ENCODE data around the gene TMX4. TPM values are rescaled to one million over a fixed set of nuclear protein-coding genes. Genes with fewer than 3 reads are reported as not detected.

The TMX4 gene
- total and polyA plus RNA-seq, 2 of the 4 experiments (the other 2 are of a cell fraction), result 5.4 to 13.6 TPM

DNA sequence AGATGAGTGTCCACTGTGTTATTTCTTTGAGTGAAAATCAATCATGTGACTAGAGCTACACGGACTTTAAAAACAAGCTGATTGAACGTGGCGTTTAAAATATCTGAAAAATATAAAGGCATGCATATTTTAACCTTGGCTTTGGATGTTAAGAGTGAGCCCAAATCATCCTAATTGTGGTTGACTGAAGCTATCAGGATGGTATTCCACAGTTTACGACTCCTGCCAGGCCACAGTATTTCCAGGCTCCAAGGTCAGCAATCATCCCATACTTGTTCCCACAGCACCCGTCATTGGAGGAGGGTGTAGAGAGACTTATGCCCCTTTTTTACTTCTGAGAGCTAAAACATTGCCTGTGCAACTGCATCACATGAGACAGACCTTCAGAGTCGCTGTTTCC is 43.2 kb upstream of the TMX4 start:
- H3K36me3 ChIP-seq (ENCODE audit: control insufficient read depth, insufficient read depth, low read length), result no peaks in the 10 kb centered on the region
- no peak overlapping the region for H3K4me3 ChIP-seq (ENCODE audit: insufficient read depth, low read depth, low read length)
- no peaks in the 10 kb centered on the region for H4K20me1 ChIP-seq (ENCODE audit: insufficient read depth, low read length)
- no peak overlapping the region for H2AK9ac ChIP-seq (replicated peaks; ENCODE audit: low read depth, low read length, poor library complexity)
- no peak overlapping the region for H2BK15ac ChIP-seq (ENCODE audit: low read depth, low read length)
- no peak overlapping the region for H2AK5ac ChIP-seq (ENCODE audit: low read depth, low read length)
- H3K27me3 ChIP-seq (ENCODE audit: control insufficient read depth, insufficient read depth, low read length), result no peaks in the 10 kb centered on the region
- H2AFZ ChIP-seq (replicated peaks; ENCODE audit: low read length, poor library complexity), result peak overlapping the region; percentile 72
- dilution Hi-C loops (cut with HindIII; ENCODE audit: low sequenced_read_pairs, unreplicated experiment) (no loop called here), intact Hi-C loops (cut with micrococcal nuclease) (loop anchor here (5.0 kb wide), 1 partner anchor 65 kb away; no protein-coding TSS in a partner anchor), in situ Hi-C loops (cut with MboI; ENCODE audit: low sequenced_read_pairs) (no loop called here)
- 0% methylated on average over 1 of the region's 6 CpGs; no CpG with 5 or more reads in 1 of the 2 experiments for WGBS, 2 experiments (ENCODE audit: extremely low coverage in 2 of 2, insufficient read length in 1 of 2)
- TF ChIP-seq POLR2A (IDR thresholded peaks at IDR 0.05; ENCODE audit: low read depth, low read length) (no peak), MAFK (IDR thresholded peaks at IDR 0.05; ENCODE audit: low read depth, low read length) (no peak), MXI1 (IDR thresholded peaks at IDR 0.05; ENCODE audit: borderline replicate concordance, low read depth, low read length) (no peak), FOS (IDR thresholded peaks at IDR 0.05; ENCODE audit: low read depth, low read length) (no peak), SMC3 (IDR thresholded peaks at IDR 0.05; ENCODE audit: low read depth, low read length) (no peak), CHD1 (IDR thresholded peaks at IDR 0.05; ENCODE audit: low read depth, low read length) (no peak), RCOR1 (IDR thresholded peaks at IDR 0.05; ENCODE audit: insufficient replicate concordance, low read length) (no peak)
- TF ChIP-seq, protein P1, sequence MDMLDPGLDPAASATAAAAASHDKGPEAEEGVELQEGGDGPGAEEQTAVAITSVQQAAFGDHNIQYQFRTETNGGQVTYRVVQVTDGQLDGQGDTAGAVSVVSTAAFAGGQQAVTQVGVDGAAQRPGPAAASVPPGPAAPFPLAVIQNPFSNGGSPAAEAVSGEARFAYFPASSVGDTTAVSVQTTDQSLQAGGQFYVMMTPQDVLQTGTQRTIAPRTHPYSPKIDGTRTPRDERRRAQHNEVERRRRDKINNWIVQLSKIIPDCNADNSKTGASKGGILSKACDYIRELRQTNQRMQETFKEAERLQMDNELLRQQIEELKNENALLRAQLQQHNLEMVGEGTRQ (IDR thresholded peaks at IDR 0.05; ENCODE audit: low read depth, low read length), result no peak
- TF ChIP-seq, protein P2, sequence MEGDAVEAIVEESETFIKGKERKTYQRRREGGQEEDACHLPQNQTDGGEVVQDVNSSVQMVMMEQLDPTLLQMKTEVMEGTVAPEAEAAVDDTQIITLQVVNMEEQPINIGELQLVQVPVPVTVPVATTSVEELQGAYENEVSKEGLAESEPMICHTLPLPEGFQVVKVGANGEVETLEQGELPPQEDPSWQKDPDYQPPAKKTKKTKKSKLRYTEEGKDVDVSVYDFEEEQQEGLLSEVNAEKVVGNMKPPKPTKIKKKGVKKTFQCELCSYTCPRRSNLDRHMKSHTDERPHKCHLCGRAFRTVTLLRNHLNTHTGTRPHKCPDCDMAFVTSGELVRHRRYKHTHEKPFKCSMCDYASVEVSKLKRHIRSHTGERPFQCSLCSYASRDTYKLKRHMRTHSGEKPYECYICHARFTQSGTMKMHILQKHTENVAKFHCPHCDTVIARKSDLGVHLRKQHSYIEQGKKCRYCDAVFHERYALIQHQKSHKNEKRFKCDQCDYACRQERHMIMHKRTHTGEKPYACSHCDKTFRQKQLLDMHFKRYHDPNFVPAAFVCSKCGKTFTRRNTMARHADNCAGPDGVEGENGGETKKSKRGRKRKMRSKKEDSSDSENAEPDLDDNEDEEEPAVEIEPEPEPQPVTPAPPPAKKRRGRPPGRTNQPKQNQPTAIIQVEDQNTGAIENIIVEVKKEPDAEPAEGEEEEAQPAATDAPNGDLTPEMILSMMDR (conservative IDR thresholded peaks at IDR 0.05; ENCODE audit: low read depth, low read length), result no peak
- no TSS peak for BruUV-seq (replicated peaks)
- DNase-seq, result peak; percentile 51
- H3K9me1 ChIP-seq (ENCODE audit: insufficient read depth, low read length), result no peaks in the 10 kb centered on the region; the same call in 1 of the 2 replicates
- no peak overlapping the region for H3K4ac ChIP-seq (ENCODE audit: low read depth, low read length)
- no peak overlapping the region for H3K23ac ChIP-seq (ENCODE audit: low read depth, low read length)
- no peak overlapping the region for H3K18ac ChIP-seq (ENCODE audit: low read depth, low read length)
- H3K9me3 ChIP-seq (ENCODE audit: control insufficient read depth, insufficient read depth, low read length), result no peaks in the 10 kb centered on the region
- peak; percentile 91 for ATAC-seq (ENCODE audit: low read depth)
- H3K4me2 ChIP-seq (ENCODE audit: low read depth, low read length), result peak overlapping the region; percentile 66
- H4K8ac ChIP-seq (ENCODE audit: low read depth in 2 of 2, low read length in 2 of 2), result peak overlapping the region in 1 of 2 experiments; percentile 35; a peak in 1 of 4 replicates
- H2BK120ac ChIP-seq (ENCODE audit: low read depth, low read length), result no peak overlapping the region
- no peak overlapping the region for H3K56ac ChIP-seq (ENCODE audit: extremely low read depth, insufficient read depth, low read length)
- H3K27ac ChIP-seq (ENCODE audit: insufficient read depth, low read length), result no peak overlapping the region
- CTCF ChIA-PET, result interaction anchor here (0.6 to 1.5 kb wide), 5 partner anchors 11 to 76 kb away, joined by 3 to 4 read pairs (median 4); no protein-coding TSS in a partner anchor
- H3K4me1 ChIP-seq (ENCODE audit: control insufficient read depth, insufficient read depth, low read length), result peaks cover 2% of the 10 kb centered on the region
- H4K91ac ChIP-seq (ENCODE audit: insufficient read depth, low read depth, low read length), result no peak overlapping the region
- H4K5ac ChIP-seq (ENCODE audit: low read depth, low read length), result no peak overlapping the region
- no peaks in the 10 kb centered on the region for H3K79me1 ChIP-seq (ENCODE audit: low read depth in 1 of 2, low read length in 2 of 2)
- H2BK5ac ChIP-seq (ENCODE audit: low read depth, low read length, poor library complexity, severe bottlenecking), result no peak overlapping the region
- H3K9ac ChIP-seq (ENCODE audit: low read depth, low read length), result no peak overlapping the region
- no peak overlapping the region; the same call in 1 of the 2 replicates for H3K14ac ChIP-seq (replicated peaks; ENCODE audit: low read depth, low read length)
- no peak overlapping the region for H2BK20ac ChIP-seq (ENCODE audit: low read depth, low read length)
- POLR2A ChIA-PET (ENCODE audit: unreplicated experiment), result no interaction called here

All from IMR-90 (cell line).